ENCODE results near the gene CASZ1. TPM values are rescaled to one million over a fixed set of nuclear protein-coding genes. Genes with fewer than 3 reads are reported as not detected.
A peak's percentile ranks its signal among the peaks of the same experiment; 100 is the strongest.

CASZ1 gene
- total and polyA plus RNA-seq, 4 donors = 3.4 to 39.0 (median 13.8) TPM

GRCh38 chr1:10649517-10650201 is 146.8 kb downstream of the CASZ1 start:
- Histone ChIP-seq H3K27ac (ENCODE audit: low read depth in 1 of 2, low read length in 2 of 2) (no peak overlapping the region), H3K9me3 (ENCODE audit: control insufficient read depth, low read length) (no peaks in the 10 kb centered on the region), H3K27me3 (ENCODE audit: control insufficient read depth in 1 of 2, insufficient read depth in 2 of 2, low read length in 1 of 2) (no peaks in the 10 kb centered on the region), H3K4me1 (ENCODE audit: control insufficient read depth in 1 of 2, insufficient read depth in 2 of 2, low read length in 2 of 2) (no peaks in the 10 kb centered on the region), H3K36me3 (ENCODE audit: control insufficient read depth in 1 of 2, insufficient read depth in 2 of 2, low read length in 1 of 2) (peaks cover 0 to 7% of the 10 kb centered on the region in 2 donors), H3K4me3 (ENCODE audit: low read length in 2 of 2) (no peak overlapping the region)
- DNase-seq = no peak
- 75 to 80% methylated on average over 28 to 30 of the region's 30 CpGs for WGBS, 2 donors
- intact Hi-C loops (cut with DNase I) = no loop called here
- no peak for ATAC-seq (ENCODE audit: low FRiP score)

GRCh38 chr1:10648689-10649516 is 147.5 kb downstream of the CASZ1 start:
- peaks cover 0 to 6% of the 10 kb centered on the region in 2 donors for H3K36me3 ChIP-seq (ENCODE audit: control insufficient read depth in 1 of 2, insufficient read depth in 2 of 2, low read length in 1 of 2)

GRCh38 chr1:10647414-10648170 is 148.9 kb downstream of the CASZ1 start:
- WGBS, 2 donors = 93 to 94% methylated on average over 37 to 38 of the region's 38 CpGs
- DNase-seq = no peak
- no peak overlapping the region for H3K4me3 ChIP-seq (ENCODE audit: low read length in 2 of 2)
- H3K9me3 ChIP-seq (ENCODE audit: control insufficient read depth, low read length) = no peaks in the 10 kb centered on the region
- no peaks in the 10 kb centered on the region for H3K4me1 ChIP-seq (ENCODE audit: control insufficient read depth in 1 of 2, insufficient read depth in 2 of 2, low read length in 2 of 2)
- no peak for ATAC-seq (ENCODE audit: low FRiP score)
- intact Hi-C loops (cut with DNase I) = no loop called here
- no peaks in the 10 kb centered on the region for H3K27me3 ChIP-seq (ENCODE audit: control insufficient read depth in 1 of 2, insufficient read depth in 2 of 2, low read length in 1 of 2)
- H3K36me3 ChIP-seq (ENCODE audit: control insufficient read depth in 1 of 2, insufficient read depth in 2 of 2, low read length in 1 of 2) = peaks cover 0 to 7% of the 10 kb centered on the region in 2 donors
- H3K27ac ChIP-seq (ENCODE audit: low read depth in 1 of 2, low read length in 2 of 2) = no peak overlapping the region

More at GRCh38 chr1:10648689-10649516, 147.5 kb downstream of the CASZ1 start:
- 77 to 86% methylated on average over 32 of the region's 32 CpGs for WGBS, 2 donors
- Histone ChIP-seq H3K4me3 (ENCODE audit: low read length in 2 of 2) (no peak overlapping the region), H3K9me3 (ENCODE audit: control insufficient read depth, low read length) (no peaks in the 10 kb centered on the region), H3K4me1 (ENCODE audit: control insufficient read depth in 1 of 2, insufficient read depth in 2 of 2, low read length in 2 of 2) (no peaks in the 10 kb centered on the region), H3K27ac (ENCODE audit: low read depth in 1 of 2, low read length in 2 of 2) (no peak overlapping the region), H3K27me3 (ENCODE audit: control insufficient read depth in 1 of 2, insufficient read depth in 2 of 2, low read length in 1 of 2) (no peaks in the 10 kb centered on the region)
- DNase-seq = no peak
- intact Hi-C loops (cut with DNase I) = no loop called here
- ATAC-seq (ENCODE audit: low FRiP score) = no peak

- intact Hi-C loops (cut with DNase I) = no loop called here
- WGBS, 2 donors = 64 to 65% methylated on average over 12 of the region's 12 CpGs
- Histone ChIP-seq H3K36me3 (ENCODE audit: control insufficient read depth in 1 of 2, insufficient read depth in 2 of 2, low read length in 1 of 2) (peaks cover 0 to 8% of the 10 kb centered on the region in 2 donors), H3K27me3 (ENCODE audit: control insufficient read depth in 1 of 2, insufficient read depth in 2 of 2, low read length in 1 of 2) (no peaks in the 10 kb centered on the region), H3K4me3 (ENCODE audit: low read length in 2 of 2) (no peak overlapping the region), H3K9me3 (ENCODE audit: control insufficient read depth, low read length) (no peaks in the 10 kb centered on the region), H3K27ac (ENCODE audit: low read depth in 1 of 2, low read length in 2 of 2) (peak overlapping the region in 1 of 2 donors; percentile 4), H3K4me1 (ENCODE audit: control insufficient read depth in 1 of 2, insufficient read depth in 2 of 2, low read length in 2 of 2) (no peaks in the 10 kb centered on the region)
- ATAC-seq (ENCODE audit: low FRiP score) (no peak), DNase-seq (no peak)
These were observed 150.0 kb downstream of the CASZ1 start for GRCh38 chr1:10646347-10646861.

GRCh38 chr1:10644307-10645128 is 151.9 kb downstream of the CASZ1 start:
- intact Hi-C loops (cut with DNase I) = no loop called here
- Histone ChIP-seq H3K4me3 (ENCODE audit: low read length in 2 of 2) (no peak overlapping the region), H3K4me1 (ENCODE audit: control insufficient read depth in 1 of 2, insufficient read depth in 2 of 2, low read length in 2 of 2) (no peaks in the 10 kb centered on the region), H3K9me3 (ENCODE audit: control insufficient read depth, low read length) (no peaks in the 10 kb centered on the region), H3K27ac (ENCODE audit: low read depth in 1 of 2, low read length in 2 of 2) (no peak overlapping the region), H3K27me3 (ENCODE audit: control insufficient read depth in 1 of 2, insufficient read depth in 2 of 2, low read length in 1 of 2) (no peaks in the 10 kb centered on the region), H3K36me3 (ENCODE audit: control insufficient read depth in 1 of 2, insufficient read depth in 2 of 2, low read length in 1 of 2) (peaks cover 0 to 8% of the 10 kb centered on the region in 2 donors)
- DNase-seq (no peak), ATAC-seq (ENCODE audit: low FRiP score) (no peak)
- 92% methylated on average over 32 of the region's 32 CpGs for WGBS, 2 donors

- Histone ChIP-seq H3K27me3 (ENCODE audit: control insufficient read depth in 1 of 2, insufficient read depth in 2 of 2, low read length in 1 of 2) (no peaks in the 10 kb centered on the region), H3K36me3 (ENCODE audit: control insufficient read depth in 1 of 2, insufficient read depth in 2 of 2, low read length in 1 of 2) (peaks cover 0 to 10% of the 10 kb centered on the region in 2 donors), H3K4me1 (ENCODE audit: control insufficient read depth in 1 of 2, insufficient read depth in 2 of 2, low read length in 2 of 2) (no peaks in the 10 kb centered on the region), H3K4me3 (ENCODE audit: low read length in 2 of 2) (no peak overlapping the region), H3K27ac (ENCODE audit: low read depth in 1 of 2, low read length in 2 of 2) (no peak overlapping the region), H3K9me3 (ENCODE audit: control insufficient read depth, low read length) (no peaks in the 10 kb centered on the region)
- WGBS, 2 donors = 92 to 94% methylated on average over 17 of the region's 17 CpGs
- no peak for DNase-seq
- intact Hi-C loops (cut with DNase I) = no loop called here
- ATAC-seq (ENCODE audit: low FRiP score) = no peak
These were observed 152.7 kb downstream of the CASZ1 start for GRCh38 chr1:10643607-10644306.

GRCh38 chr1:10642403-10643080 is 153.9 kb downstream of the CASZ1 start:
- Histone ChIP-seq H3K4me3 (ENCODE audit: low read length in 2 of 2) (no peak overlapping the region), H3K27me3 (ENCODE audit: control insufficient read depth in 1 of 2, insufficient read depth in 2 of 2, low read length in 1 of 2) (no peaks in the 10 kb centered on the region), H3K4me1 (ENCODE audit: control insufficient read depth in 1 of 2, insufficient read depth in 2 of 2, low read length in 2 of 2) (no peaks in the 10 kb centered on the region), H3K27ac (ENCODE audit: low read depth in 1 of 2, low read length in 2 of 2) (no peak overlapping the region), H3K9me3 (ENCODE audit: control insufficient read depth, low read length) (no peaks in the 10 kb centered on the region), H3K36me3 (ENCODE audit: control insufficient read depth in 1 of 2, insufficient read depth in 2 of 2, low read length in 1 of 2) (peaks cover 0 to 9% of the 10 kb centered on the region in 2 donors)
- WGBS, 2 donors = 94% methylated on average over 19 to 31 of the region's 31 CpGs
- intact Hi-C loops (cut with DNase I) = no loop called here
- no peak for ATAC-seq (ENCODE audit: low FRiP score)
- no peak for DNase-seq

Data from aorta (tissue), 5 donors.